Measurements from ENCODE around the gene TDG. TPM values are rescaled to one million over a fixed set of nuclear protein-coding genes. Genes with fewer than 3 reads are reported as not detected.
A peak's percentile ranks its signal among the peaks of the same experiment; 100 is the strongest.

The TDG gene
- total RNA-seq, 1 donor from 2014 or later = 18.4 TPM

DNA sequence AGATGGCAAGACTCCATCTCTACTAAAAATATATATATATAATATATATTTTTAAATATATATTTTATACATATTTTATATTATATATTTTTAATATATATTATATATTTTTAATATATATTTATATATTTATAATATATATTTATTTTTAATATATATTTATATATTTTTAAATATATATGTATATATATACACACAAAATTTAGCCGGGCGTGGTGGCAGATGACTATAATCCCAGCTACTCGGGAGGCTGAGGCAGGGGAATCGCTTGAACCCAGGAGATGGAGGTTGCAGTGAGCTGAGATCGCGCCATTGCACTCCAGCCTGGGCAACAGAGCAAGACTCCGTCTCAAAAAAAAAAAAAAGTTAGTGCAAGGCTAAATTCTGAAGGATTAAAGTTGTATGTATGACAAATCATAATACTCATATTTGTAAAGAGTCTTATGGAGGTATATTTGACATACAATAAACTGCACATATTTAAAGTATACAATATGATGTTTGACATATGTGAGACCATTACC, 7.7 kb upstream of the TDG start:
- no peak for ATAC-seq
- intact Hi-C loops (cut with DNase I) = no loop called here
- no peak for DNase-seq (ENCODE audit: low spot score)

GRCh38 chr12:103958621-103959020, 7.1 kb upstream of the TDG start:
- intact Hi-C loops (cut with DNase I) = no loop called here
- ATAC-seq = no peak
- no peak for DNase-seq (ENCODE audit: low spot score)

DNA sequence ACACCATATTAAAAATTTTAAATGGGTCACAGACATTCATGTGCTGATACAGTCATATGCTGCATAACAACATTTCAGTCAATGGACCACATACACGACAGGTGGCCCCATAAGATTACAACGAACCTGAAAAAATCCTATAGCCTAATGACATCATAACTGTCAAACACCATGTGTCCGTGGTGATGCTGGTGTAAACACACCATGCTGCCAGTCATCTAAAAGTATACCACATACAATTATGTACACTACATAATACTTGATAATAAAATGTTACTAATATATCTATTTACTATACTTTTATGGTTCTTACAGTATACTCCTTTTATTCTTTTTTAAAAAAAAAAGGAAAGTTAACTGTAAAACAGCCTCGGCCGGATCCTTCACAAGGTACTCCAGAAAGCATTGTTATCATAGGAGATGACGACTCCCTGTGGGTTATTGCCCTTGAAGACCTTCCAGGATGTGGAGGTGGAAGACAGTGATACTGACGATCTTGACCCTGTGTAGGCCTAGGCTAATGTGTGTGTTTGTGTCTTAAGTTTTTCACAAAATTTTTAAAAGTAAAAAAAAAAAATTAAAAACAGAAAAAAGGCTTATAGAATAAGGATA, 5.0 kb upstream of the TDG start:
- DNase-seq (ENCODE audit: low spot score) = no peak
- intact Hi-C loops (cut with DNase I) = no loop called here
- no peak for ATAC-seq

- DNase-seq (ENCODE audit: low spot score) (no peak), ATAC-seq (no peak)
- intact Hi-C loops (cut with DNase I) = no loop called here
Measured at GRCh38 chr12:103962493-103962892, 3.2 kb upstream of the TDG start.

- no peak for DNase-seq (ENCODE audit: low spot score)
- no peak for ATAC-seq
- intact Hi-C loops (cut with DNase I) = no loop called here
Measured at GRCh38 chr12:103964805-103965204, 867 bp upstream of the TDG start.

DNA sequence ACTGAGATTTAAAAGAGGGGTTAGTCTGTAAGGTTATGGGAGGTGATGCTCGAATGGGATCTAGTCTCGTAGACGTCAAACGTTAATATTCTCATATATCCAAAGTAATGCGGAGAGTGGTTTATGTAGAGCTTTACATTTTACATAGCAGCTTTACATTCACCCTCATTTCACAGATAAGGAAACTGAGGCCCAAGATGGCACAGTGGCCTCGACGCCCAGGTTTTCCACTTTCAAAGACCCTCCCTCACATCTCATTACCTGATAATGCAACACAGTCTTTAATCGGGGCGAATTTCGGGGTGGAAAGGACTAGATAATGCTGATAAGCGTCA, 450 bp upstream of the TDG start:
- intact Hi-C loops (cut with DNase I) = no loop called here
- DNase-seq (ENCODE audit: low spot score) (no peak), ATAC-seq (no peak)

GRCh38 chr12:103966736-103967135, 1.1 kb downstream of the TDG start:
- DNase-seq (ENCODE audit: low spot score) = no peak
- intact Hi-C loops (cut with DNase I) = no loop called here
- no peak for ATAC-seq

GRCh38 chr12:103969391-103969790, 3.7 kb downstream of the TDG start:
- DNase-seq (ENCODE audit: low spot score) (no peak), ATAC-seq (no peak)
- intact Hi-C loops (cut with DNase I) = no loop called here

DNA sequence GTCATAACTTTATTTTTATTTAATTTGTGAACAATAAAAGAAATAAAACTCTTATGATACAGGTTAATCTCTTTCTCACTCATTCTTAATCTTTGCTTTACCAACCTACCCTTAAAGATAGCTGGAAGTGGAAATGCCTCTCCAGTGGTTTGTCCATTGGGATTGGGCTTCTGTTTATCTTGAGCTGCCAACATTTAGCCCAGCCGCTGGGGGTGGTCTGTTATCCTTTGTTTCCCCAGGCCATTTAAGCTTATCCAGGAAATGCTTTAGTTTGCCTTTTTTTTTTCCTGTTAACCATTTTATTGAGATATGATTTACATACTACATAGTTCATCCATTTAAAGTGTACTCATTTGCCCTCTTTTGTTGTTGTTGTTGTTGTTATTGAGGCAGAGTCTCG, 8.2 kb downstream of the TDG start:
- ATAC-seq (no peak), DNase-seq (ENCODE audit: low spot score) (no peak)
- intact Hi-C loops (cut with DNase I) = no loop called here

DNA sequence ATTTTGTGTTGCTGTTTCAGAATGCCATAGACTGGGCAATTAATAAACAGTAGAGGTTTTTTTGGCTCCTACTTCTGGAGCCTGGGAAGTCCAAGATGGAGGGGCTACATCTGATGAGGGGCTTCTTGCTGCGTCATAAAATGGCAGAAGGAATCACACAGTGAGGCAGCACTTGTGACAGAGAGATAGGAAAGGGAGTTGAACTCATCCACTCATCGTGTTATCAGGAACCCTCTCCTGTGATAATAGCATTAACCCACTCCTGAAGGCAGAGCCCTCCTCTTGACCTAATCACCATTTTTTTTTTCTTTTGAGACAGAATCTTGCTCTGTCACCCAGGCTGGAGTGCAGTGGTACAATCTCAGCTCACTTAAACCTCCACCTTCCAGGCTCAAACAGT, 9.7 kb downstream of the TDG start:
- ATAC-seq = no peak
- intact Hi-C loops (cut with DNase I) = no loop called here
- no peak for DNase-seq (ENCODE audit: low spot score)

DNA sequence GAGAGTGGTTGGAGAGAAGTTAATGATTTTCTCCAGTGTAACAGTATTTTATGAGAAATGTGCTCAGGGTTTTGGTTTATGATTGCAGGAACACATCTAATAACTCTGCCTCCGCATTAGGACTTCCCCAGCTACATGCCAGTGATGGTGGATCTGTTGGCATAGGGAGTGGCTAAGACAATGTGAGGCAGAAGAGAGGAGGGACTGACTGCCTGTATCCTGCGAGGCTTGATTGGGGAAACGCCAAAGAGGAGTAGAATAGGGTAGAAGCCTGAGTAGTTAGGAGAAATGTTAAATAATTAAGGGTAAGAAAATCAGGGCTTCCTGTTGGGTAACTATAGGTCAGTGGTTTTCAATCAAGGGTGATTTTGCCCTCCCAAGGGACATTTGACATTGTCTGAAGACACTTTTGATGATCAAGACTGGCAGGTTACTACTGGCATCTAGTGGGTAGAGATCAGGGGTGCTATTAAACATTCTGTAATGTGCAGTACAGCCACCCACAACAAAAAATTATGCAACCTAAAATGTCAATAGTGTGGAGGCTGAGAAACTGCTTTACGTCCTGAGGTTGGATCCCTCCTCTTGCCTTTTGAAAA, 12.8 kb downstream of the TDG start:
- no peak for ATAC-seq
- DNase-seq (ENCODE audit: low spot score) = no peak
- intact Hi-C loops (cut with DNase I) = no loop called here

GRCh38 chr12:103986829-103987228, 21.2 kb downstream of the TDG start:
- DNase-seq (ENCODE audit: low spot score) (no peak), ATAC-seq (no peak)
- intact Hi-C loops (cut with DNase I) = no loop called here

DNA sequence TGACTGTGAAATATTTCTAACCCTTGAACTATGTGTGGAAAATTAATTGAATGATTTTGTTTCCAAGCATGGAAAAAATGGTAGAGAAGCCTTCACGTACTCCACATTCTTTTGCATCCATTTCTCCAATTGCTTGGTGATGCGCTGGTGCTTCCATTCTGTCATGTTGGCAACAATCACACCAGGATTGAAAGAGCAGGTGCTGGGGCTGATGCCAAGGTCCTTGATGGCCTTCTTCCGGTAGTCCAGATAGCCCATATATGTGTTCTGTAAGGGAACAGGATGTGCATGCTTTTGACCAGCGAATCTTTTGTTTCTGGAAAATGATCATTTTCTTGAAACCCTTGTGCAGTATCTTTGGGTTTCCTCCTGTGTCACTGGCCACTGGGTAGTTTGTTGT, 28.6 kb downstream of the TDG start:
- DNase-seq (ENCODE audit: low spot score) (no peak), ATAC-seq (no peak)
- intact Hi-C loops (cut with DNase I) = no loop called here

DNA sequence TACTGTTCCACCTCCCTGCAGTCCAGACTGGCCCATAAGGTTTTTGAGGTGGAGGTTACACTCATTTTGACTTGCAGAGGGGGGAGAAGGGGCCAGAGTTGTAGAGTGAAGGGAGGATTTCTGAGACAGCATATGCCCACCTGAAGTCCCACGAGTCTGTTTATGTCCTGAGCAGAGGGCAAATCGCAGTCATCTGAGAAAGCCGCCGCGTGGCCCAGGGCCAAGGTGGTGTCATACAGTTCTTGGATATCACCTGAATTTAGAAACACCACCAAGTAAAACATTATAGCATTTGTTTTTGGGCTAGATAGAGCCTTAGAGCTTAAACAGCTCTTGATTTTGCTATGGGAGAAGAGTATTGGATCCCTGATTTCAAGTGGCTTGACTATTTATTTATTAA, 30.9 kb downstream of the TDG start:
- DNase-seq (ENCODE audit: low spot score) (no peak), ATAC-seq (no peak)
- intact Hi-C loops (cut with DNase I) = no loop called here

DNA sequence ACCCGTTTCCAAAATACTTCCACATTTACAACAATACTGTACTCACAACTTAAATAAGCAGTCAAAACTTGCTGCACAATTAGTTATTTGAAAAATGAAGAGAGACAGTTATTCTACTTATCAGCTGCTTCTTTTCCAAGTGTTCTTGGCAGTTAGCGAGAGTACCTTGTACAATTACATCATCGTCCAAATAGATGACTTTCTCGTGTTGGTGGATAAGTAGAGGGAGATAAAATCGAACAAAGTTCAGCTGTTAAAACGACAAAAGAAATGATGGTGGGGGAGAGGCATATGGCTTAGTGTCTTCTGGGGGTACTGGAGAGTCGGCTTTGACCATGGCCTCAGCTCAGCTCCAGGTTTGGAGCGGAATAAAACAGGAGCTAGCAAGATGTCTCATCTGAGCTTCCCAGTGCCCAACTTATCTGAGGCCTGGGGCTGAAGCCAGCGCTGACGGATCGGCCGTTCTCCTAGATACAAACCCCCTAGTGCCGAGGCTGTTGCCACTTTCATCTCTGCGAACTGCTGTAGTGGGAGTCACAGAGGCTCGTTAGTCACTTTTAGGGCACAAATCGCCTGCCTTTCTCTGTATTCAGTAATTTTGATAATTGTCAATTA, 31.7 kb downstream of the TDG start:
- ATAC-seq = peak; percentile 74
- intact Hi-C loops (cut with DNase I) = no loop called here
- DNase-seq (ENCODE audit: low spot score) = no peak

DNA sequence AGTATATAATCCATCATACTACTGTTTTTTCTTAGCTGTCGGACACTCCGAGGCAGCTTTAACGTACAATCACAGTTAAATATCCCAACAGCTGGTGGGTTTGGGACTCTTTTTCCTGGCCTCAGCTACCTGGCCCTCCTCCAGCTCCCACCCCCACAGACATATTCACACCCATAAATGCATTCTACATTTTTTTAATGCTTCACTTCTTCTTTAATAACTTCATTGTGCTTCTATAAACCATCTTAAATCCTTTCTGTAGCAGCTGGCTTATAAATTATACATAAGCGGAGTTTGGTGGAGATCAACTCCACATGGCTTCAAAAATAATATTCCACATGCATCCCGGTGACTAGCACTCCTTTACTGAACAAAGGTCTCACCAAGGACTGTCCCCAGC, 33.3 kb downstream of the TDG start:
- DNase-seq (ENCODE audit: low spot score) = no peak
- no peak for ATAC-seq

DNA sequence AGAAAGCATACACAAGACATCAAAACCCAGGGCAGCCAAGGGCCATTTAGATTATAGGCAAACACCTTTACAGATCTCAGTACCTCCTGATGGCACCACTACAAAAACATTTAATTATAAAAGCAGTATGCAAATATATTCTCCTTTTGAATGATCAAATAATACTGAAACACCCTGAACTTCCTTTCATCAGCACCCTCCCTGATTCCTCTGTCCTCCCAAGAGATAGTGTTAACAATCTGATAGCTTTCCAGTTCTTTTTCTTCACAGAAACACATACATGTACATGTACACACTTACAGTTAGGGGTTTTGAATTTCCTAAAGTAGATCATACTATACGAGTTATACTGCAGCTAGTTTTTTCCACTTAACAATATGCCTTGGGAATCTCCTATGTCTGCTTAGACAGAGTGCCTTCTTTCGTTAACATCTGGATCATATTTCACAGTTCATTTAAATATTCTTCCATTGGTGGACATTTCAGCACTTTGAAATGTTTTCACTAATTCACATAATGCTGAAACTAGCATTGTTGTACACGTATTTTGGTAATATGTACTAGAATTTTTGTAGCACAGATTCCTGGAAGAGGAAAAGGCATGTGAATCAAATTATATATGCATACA, 35.2 kb downstream of the TDG start:
- intact Hi-C loops (cut with DNase I) = no loop called here
- DNase-seq (ENCODE audit: low spot score) (no peak), ATAC-seq (no peak)

More for the DNA sequence above, 33.3 kb downstream of the TDG start:
- intact Hi-C loops (cut with DNase I) = no loop called here

GRCh38 chr12:104002686-104003085, 37.0 kb downstream of the TDG start:
- DNase-seq (ENCODE audit: low spot score) = no peak
- intact Hi-C loops (cut with DNase I) = no loop called here
- no peak for ATAC-seq

DNA sequence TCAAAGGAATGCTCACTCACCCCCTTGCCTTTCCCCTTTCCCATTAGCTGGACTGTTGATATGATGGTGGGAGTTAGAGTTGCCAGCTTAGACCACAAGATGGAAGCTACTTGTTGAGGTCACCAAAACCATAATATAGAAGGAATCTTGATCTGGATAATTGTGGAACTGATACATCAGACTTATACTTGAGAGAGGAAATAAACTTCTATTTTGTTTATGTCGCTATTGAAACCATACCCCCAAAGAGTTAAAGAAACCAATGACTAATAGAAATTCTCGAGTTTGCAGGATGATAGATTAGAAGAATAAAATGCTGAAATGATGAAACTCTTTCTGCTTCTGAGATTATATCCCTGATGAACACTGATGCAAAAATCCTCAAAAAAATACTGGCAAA, 37.9 kb downstream of the TDG start:
- DNase-seq (ENCODE audit: low spot score) (no peak), ATAC-seq (no peak)
- intact Hi-C loops (cut with DNase I) = no loop called here

DNA sequence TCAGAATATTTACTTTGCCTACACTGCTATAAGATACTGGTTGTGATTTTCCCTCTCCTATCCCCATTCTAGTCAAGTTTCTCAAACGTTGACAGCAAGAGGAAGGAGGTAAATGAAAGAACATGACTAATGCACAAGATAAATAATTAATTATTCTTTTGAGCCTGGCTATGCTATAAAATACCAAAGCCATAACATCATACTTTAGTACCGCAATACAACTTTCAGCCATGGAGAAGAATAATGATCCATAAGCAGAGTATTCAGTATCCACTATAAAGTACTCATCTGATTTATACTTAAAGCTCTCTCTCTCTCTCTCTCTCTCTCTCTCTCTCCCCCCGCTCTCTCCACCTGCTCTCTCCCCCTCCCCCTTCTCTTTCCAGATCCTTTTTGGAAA, 41.3 kb downstream of the TDG start:
- no peak for DNase-seq (ENCODE audit: low spot score)
- ATAC-seq = no peak
- intact Hi-C loops (cut with DNase I) = no loop called here
